NCI-H526 treated with DMSO at 0.1 percent for 48 hours (cell line): ENCODE data around the gene SYTL1.

Experiments used
- DNase-seq: peaks from one replicate; lab custom pipeline; 2025; lab: John Stamatoyannopoulos, UW

SYTL1 gene

GRCh38 chr1:27321813-27322568 lies 19.8 kb upstream of the SYTL1 start, which contains the start of gene TMEM222:
TSS of gene TMEM222 (plus strand) at chr1:27322163. CDS start at chr1:27322198, 35 bp downstream.
- DNase-seq, result peak; percentile 91

GRCh38 chr1:27322569-27323240 lies 19.1 kb upstream of the SYTL1 start:
- no peak for DNase-seq

DNA sequence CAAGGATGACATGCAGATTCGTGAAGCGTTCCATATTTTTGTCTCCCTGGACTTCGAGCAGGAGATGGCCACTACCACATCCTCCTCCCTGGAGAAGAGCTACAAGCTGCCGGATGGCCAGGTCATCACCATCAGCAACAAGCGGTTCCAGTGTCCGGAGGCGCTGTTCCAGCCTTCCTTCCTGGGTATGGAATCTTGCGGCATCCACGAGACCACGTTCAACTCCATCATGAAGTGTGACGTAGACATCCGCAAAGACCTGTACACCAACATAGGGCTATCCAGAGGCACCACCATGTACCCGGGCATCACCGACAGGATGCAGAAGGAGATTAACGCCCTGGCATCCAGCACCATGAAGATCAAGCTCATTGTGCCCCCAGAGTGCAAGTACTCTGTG lies 16.5 kb upstream of the SYTL1 start:
- no peak for DNase-seq

- no peak for DNase-seq
Measured at GRCh38 chr1:27327964-27328363, 13.9 kb upstream of the SYTL1 start.

DNA sequence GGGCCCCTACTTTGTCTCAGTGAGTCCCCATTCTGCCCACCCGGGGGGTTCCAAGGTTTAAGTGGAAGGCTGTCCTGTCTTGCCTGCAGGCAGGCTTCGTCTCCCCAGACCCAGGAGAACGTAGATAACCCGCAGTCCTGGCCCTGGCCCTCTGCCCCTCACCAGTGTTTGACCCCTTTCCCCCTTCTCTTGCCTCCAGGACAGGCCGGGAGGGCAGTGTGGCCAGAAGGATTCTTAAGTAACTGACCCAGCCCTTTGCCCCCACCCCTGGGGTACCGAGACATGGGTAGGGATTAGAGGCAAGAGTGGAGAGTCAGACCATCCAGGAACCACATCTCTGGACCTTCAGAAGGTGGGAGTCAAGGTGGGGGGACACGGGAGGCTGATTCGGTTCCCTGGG lies 11.0 kb upstream of the SYTL1 start:
- no peak for DNase-seq

GRCh38 chr1:27331426-27331825 lies 10.4 kb upstream of the SYTL1 start:
- DNase-seq, result no peak

- no peak for DNase-seq
Measured at GRCh38 chr1:27331922-27332321, 9.9 kb upstream of the SYTL1 start.

GRCh38 chr1:27332536-27333281 lies 9.1 kb upstream of the SYTL1 start:
- no peak for DNase-seq

DNA sequence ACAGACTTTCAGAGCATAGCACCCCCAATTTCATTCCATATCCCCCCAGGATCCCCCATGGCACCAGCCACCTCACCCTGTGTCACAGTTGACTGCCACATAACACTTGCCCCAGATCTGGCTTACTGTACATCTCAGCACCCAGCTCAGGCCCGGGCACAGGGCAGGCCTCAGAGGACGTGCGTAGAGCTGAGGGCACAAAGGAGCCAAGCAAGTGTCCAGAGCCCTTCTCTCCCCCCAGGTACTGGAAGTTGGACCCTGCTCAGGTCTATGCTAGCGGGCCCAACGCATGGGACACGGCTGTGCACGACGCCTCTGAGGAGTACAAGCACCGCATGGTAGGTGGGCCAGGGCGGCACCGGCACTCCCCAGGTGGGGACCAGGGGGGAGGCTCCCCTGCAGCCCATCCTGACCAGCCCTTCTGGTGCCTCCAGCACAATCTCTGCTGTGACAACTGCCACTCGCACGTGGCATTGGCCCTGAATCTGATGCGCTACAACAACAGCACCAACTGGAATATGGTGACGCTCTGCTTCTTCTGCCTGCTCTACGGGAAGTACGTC lies 8.0 kb upstream of the SYTL1 start:
- DNase-seq, result no peak

- DNase-seq, result no peak
Measured at GRCh38 chr1:27335506-27336422, 6.1 kb upstream of the SYTL1 start.

- DNase-seq, result no peak
Measured at GRCh38 chr1:27336756-27337155, 5.1 kb upstream of the SYTL1 start.

- no peak for DNase-seq
Measured at GRCh38 chr1:27338751-27339150, 3.1 kb upstream of the SYTL1 start.

- no peak for DNase-seq
Measured at GRCh38 chr1:27339213-27339612, 2.6 kb upstream of the SYTL1 start.

DNA sequence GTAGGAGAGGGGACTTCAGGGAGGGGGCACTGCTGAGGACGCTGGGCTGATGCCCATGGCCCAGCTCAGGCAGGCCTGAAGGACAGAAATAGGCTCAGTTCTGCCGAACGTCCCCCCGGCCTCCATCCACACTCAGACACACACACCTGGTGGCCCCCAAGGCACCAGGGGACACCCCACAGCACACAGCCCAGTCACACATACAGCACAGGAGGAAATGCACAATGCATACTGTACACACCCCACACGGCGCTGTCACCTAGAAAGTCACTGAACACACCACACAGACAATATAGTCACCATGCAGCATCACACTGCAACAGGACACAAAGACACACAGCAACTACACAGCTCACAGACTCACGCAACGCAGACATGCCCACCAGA lies 562 bp downstream of the SYTL1 start:
- no peak for DNase-seq

GRCh38 chr1:27342778-27343638 lies 1.2 kb downstream of the SYTL1 start:
- peak; percentile 59 for DNase-seq

GRCh38 chr1:27343639-27344025 lies 1.8 kb downstream of the SYTL1 start:
- no peak for DNase-seq

DNA sequence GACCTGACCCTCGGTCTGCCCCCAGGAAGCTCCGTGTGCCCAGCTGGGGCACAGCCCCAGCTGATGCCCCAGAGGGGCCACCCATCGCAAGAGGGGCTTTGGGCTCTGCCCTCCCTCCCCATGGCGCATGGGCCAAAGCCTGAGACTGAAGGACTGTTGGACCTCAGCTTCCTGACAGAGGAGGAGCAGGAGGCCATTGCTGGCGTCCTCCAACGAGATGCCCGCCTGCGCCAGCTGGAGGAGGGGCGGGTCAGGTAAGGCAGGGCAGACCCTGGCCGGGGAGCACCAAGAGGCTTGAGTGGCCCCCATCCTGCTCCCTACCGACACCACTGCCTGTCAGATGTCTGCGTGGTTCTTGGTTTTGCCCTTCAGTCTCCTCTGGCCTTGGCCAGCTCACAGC lies 3.5 kb downstream of the SYTL1 start:
- DNase-seq, result no peak

GRCh38 chr1:27346357-27346756 lies 4.5 kb downstream of the SYTL1 start:
- no peak for DNase-seq

- no peak for DNase-seq
Measured at GRCh38 chr1:27346991-27347624, 5.3 kb downstream of the SYTL1 start.
